SK-N-SH (cell line): ENCODE data around the gene CDH23. TPM values are rescaled to one million over a fixed set of nuclear protein-coding genes. Genes with fewer than 3 reads are reported as not detected.

Source experiments
- CTCF ChIA-PET: fragments of 300-600, 350-600 bp; formaldehyde crosslinking; extraction: SDS; loops from one replicate; lab custom pipeline; 2021; lab: Yijun Ruan, JAX
- POLR2A ChIA-PET: fragments of 350-600 bp; sonication (Branson Sonifier 250); formaldehyde crosslinking; extraction: SDS; loops from one replicate; lab custom pipeline; 2020; ENCODE audit warnings: antibody characterized with exemption, inconsistent platforms; lab: Yijun Ruan, JAX
- DNase-seq: peaks from one replicate; pipeline ENCODE4 v3.0.0; 2012
- H2AFZ ChIP-seq: fragments of 200-600 bp; sonication (generic); 2 replicates; pipeline ENCODE4 v1.8.1; 2016; ENCODE audit warnings: antibody characterized with exemption, mild to moderate bottlenecking, low read depth
- H3F3A ChIP-seq: fragments of 200-600 bp; sonication (generic); replicated peaks from 2 replicates; pipeline ENCODE3; 2016; ENCODE audit warnings: antibody characterized with exemption, mild to moderate bottlenecking; ENCODE audit not compliant: insufficient read depth
- H3K27ac ChIP-seq, 2 experiments: fragments of 200-500 bp in 1 of 2; fragments of 200-600 bp in 1 of 2; sonication (Bioruptor generic) in 1 of 2; sonication (generic), shearing (Covaris generic) in 1 of 2; 2 replicates each; pipeline versions ENCODE4 v1.5.1 to v1.6.1; 2014 to 2016; ENCODE audit warnings: low read depth in 2 of 2, inconsistent platforms in 1 of 2, low read length in 1 of 2, mild to moderate bottlenecking in 1 of 2, mixed read lengths in 1 of 2
- H3K27me3 ChIP-seq: fragments of 200-600 bp; sonication (generic), shearing (Covaris generic); 2 replicates; pipeline ENCODE4 v1.6.1; 2016; ENCODE audit warnings: mixed run types; ENCODE audit not compliant: insufficient read depth
- H3K36me3 ChIP-seq, 2 experiments: fragments of 200-500 bp in 1 of 2; fragments of 200-600 bp in 1 of 2; sonication (Bioruptor generic) in 1 of 2; sonication (generic) in 1 of 2; replicated peaks in 1 of 2; 2 replicates each; pipeline versions ENCODE3 to v1.5.1; 2014 to 2016; ENCODE audit warnings: low read length in 1 of 2, mild to moderate bottlenecking in 1 of 2; ENCODE audit not compliant: insufficient read depth in 2 of 2, control insufficient read depth in 1 of 2
- H3K4me1 ChIP-seq, 2 experiments: fragments of 200-500 bp in 1 of 2; fragments of 200-600 bp in 1 of 2; sonication (Bioruptor generic) in 1 of 2; sonication (generic), shearing (Covaris generic) in 1 of 2; 2 replicates each; pipeline versions ENCODE4 v1.5.1 to v1.6.1; 2014 to 2016; ENCODE audit warnings: low read depth in 1 of 2, low read length in 1 of 2, mixed run types in 1 of 2; ENCODE audit not compliant: insufficient read depth in 2 of 2, control insufficient read depth in 1 of 2
- H3K4me2 ChIP-seq: fragments of 200-600 bp; sonication (generic), shearing (Covaris generic); 2 replicates; pipeline ENCODE4 v1.6.1; 2017; ENCODE audit warnings: mixed run types
- H3K4me3 ChIP-seq, 2 experiments: fragments of 200-500 bp in 1 of 2; fragments of 200-600 bp in 1 of 2; sonication (Bioruptor generic) in 1 of 2; sonication (generic), shearing (Covaris generic) in 1 of 2; 2 replicates each; pipeline versions ENCODE4 v1.5.1 to v1.8.1; 2014 to 2016; ENCODE audit warnings: low read depth in 2 of 2, inconsistent platforms in 1 of 2, low read length in 1 of 2, mild to moderate bottlenecking in 1 of 2, mixed read lengths in 1 of 2, moderate library complexity in 1 of 2
- H3K79me2 ChIP-seq: fragments of 200-600 bp; sonication (generic); 2 replicates; pipeline ENCODE4 v1.8.1; 2017; ENCODE audit warnings: mild to moderate bottlenecking; ENCODE audit not compliant: insufficient read depth
- H3K9ac ChIP-seq: fragments of 200-600 bp; sonication (generic); 2 replicates; pipeline ENCODE4 v1.6.1; 2017; ENCODE audit warnings: mixed run types
- H3K9me2 ChIP-seq: fragments of 200-600 bp; sonication (generic); 2 replicates; pipeline ENCODE4 v1.6.1; 2017; ENCODE audit warnings: mixed run types
- H3K9me3 ChIP-seq: fragments of 200-600 bp; sonication (generic); 2 replicates; pipeline ENCODE4 v1.6.1; 2017; ENCODE audit warnings: mixed run types, mild to moderate bottlenecking, moderate library complexity
- H4K20me1 ChIP-seq: fragments of 200-600 bp; sonication (generic); 2 replicates; pipeline ENCODE4 v1.6.1; 2017; ENCODE audit warnings: mild to moderate bottlenecking, mixed run types; ENCODE audit not compliant: insufficient read depth
- CTCF ChIP-seq: fragments of 200-600 bp; sonication (generic); IDR thresholded peaks from 2 replicates; pipeline ENCODE4 v1.6.1; 2017; ENCODE audit warnings: antibody characterized with exemption, mild to moderate bottlenecking, moderate library complexity
- ELF1 ChIP-seq: IDR thresholded peaks from 2 replicates; pipeline ENCODE4 v1.4.0; 2012
- EP300 ChIP-seq, 2 experiments: IDR thresholded peaks; 2 replicates each; pipeline versions ENCODE4 v1.4.0 to v1.6.1; 2012; ENCODE audit warnings: borderline replicate concordance in 1 of 2, low read depth in 1 of 2, low read length in 1 of 2
- FOSL2 ChIP-seq: IDR thresholded peaks from 2 replicates; pipeline ENCODE4 v1.4.0; 2012; ENCODE audit warnings: low read depth, mild to moderate bottlenecking, moderate library complexity, borderline replicate concordance
- FOXJ3 ChIP-seq: sonication (generic); formaldehyde crosslinking; IDR thresholded peaks from 2 replicates; pipeline ENCODE4 v1.5.1; 2020; ENCODE audit warnings: mild to moderate bottlenecking, missing genetic modification reagents
- FOXM1 ChIP-seq: IDR thresholded peaks from 2 replicates; pipeline ENCODE4 v1.4.0; 2012; ENCODE audit warnings: low read depth, mild to moderate bottlenecking
- MAX ChIP-seq: IDR thresholded peaks from 2 replicates; pipeline ENCODE4 v1.4.0; 2012; ENCODE audit warnings: low read depth
- NFIC ChIP-seq: IDR thresholded peaks from 2 replicates; pipeline ENCODE4 v1.4.0; 2012; ENCODE audit warnings: borderline replicate concordance
- PBX3 ChIP-seq: IDR thresholded peaks from 2 replicates; pipeline ENCODE4; 2012
- POLR2AphosphoS5 ChIP-seq: IDR thresholded peaks from 2 replicates; pipeline ENCODE4 v1.6.1; 2012; ENCODE audit warnings: low read depth, low read length
- RCOR1 ChIP-seq: fragments of 150-350 bp; IDR thresholded peaks from 2 replicates; pipeline ENCODE4 v1.6.1; 2017; ENCODE audit warnings: antibody characterized with exemption, low read length
- RFX5 ChIP-seq: IDR thresholded peaks from 2 replicates; pipeline ENCODE4 v1.6.1; 2012; ENCODE audit warnings: mild to moderate bottlenecking, improper control_type of control experiment, low read length
- RXRA ChIP-seq: IDR thresholded peaks from 2 replicates; pipeline ENCODE4 v1.4.0; 2012; ENCODE audit warnings: low read depth, mild to moderate bottlenecking, borderline replicate concordance
- SIN3A ChIP-seq: IDR thresholded peaks from 2 replicates; pipeline ENCODE4 v1.6.1; 2012; ENCODE audit warnings: low read depth, mild to moderate bottlenecking, low read length, moderate library complexity, borderline replicate concordance
- SMC3 ChIP-seq: IDR thresholded peaks from 2 replicates; pipeline ENCODE4 v1.6.1; 2012; ENCODE audit warnings: low read depth, low read length, improper control_type of control experiment
- TAF1 ChIP-seq: IDR thresholded peaks from 2 replicates; pipeline ENCODE4 v1.6.1; 2012; ENCODE audit warnings: low read depth, mild to moderate bottlenecking, low read length, moderate library complexity, borderline replicate concordance
- ZBTB33 ChIP-seq: IDR thresholded peaks from 2 replicates; pipeline ENCODE4 v1.4.0; 2012; ENCODE audit warnings: low read depth, borderline replicate concordance
- WGBS: methylation state at CpG from one replicate; pipeline ENCODE4 v1.1.6; 2017; ENCODE audit warnings: low lambda C conversion rate; 5-methylcytosine and 5-hydroxymethylcytosine counted together
- polyA plus RNA-seq, 3 experiments: library from polyadenylated mRNA; depleted of rRNA; stranded (reverse); fragments of >200 nt; gene quantifications; 2 replicates each; pipeline ENCODE4 v1.2.3, GENCODE V29; 2012

The CDH23 gene
- polyA plus RNA-seq, 1 of the 3 experiments (the other 2 are of a cell fraction) = 0.03 TPM

GRCh38 chr10:71601273-71601672, 204.6 kb downstream of the CDH23 start:
- no peak overlapping the region for H3K9ac ChIP-seq
- no peaks in the 10 kb centered on the region for H3K27me3 ChIP-seq
- peaks cover 5% of the 10 kb centered on the region for H3F3A ChIP-seq
- no peak overlapping the region for H3K4me3 ChIP-seq
- H3K4me2 ChIP-seq = no peak overlapping the region
- ChIA-PET POLR2A (no interaction called here), CTCF (interaction anchor here (1.1 to 5.4 kb wide), 3 partner anchors 8 to 107 kb away, joined by 3 to 29 read pairs (median 5); no protein-coding TSS in a partner anchor)
- DNase-seq = no peak
- no peaks in the 10 kb centered on the region for H3K9me2 ChIP-seq
- no peak overlapping the region for H3K27ac ChIP-seq
- H3K79me2 ChIP-seq = no peaks in the 10 kb centered on the region
- 73% methylated on average over 4 of the region's 5 CpGs for WGBS
- TF ChIP-seq RCOR1 (no peak), POLR2AphosphoS5 (no peak), NFIC (no peak), CTCF (no peak), FOXJ3 (no peak), RXRA (no peak), ELF1 (no peak), SMC3 (no peak), TAF1 (no peak), FOXM1 (no peak), MAX (no peak), FOSL2 (no peak), SIN3A (no peak), EP300 (IDR thresholded peaks at IDR 0.05; ENCODE audit: borderline replicate concordance in 1 of 2, low read depth in 1 of 2, low read length in 1 of 2) (no peak), RFX5 (no peak), PBX3 (no peak), ZBTB33 (no peak)
- no peaks in the 10 kb centered on the region for H3K9me3 ChIP-seq
- H3K4me1 ChIP-seq = peaks cover 4 to 6% of the 10 kb centered on the region in 2 experiments; a peak in 3 of 4 replicates
- no peak overlapping the region for H2AFZ ChIP-seq
- H3K36me3 ChIP-seq = no peaks in the 10 kb centered on the region
- H4K20me1 ChIP-seq = no peaks in the 10 kb centered on the region
